NCI-H446 treated with DMSO at 0.1 percent for 48 hours (cell line): ENCODE data around the gene UBA3.

ENCODE experiments used
- DNase-seq: peaks from one replicate; lab custom pipeline; 2025; lab: John Stamatoyannopoulos, UW

The UBA3 gene

GRCh38 chr3:69011096-69011730, 69.0 kb downstream of the UBA3 start:
- DNase-seq: no peak

GRCh38 chr3:69009559-69010410, 70.4 kb downstream of the UBA3 start:
- no peak for DNase-seq

GRCh38 chr3:69008980-69009379, 71.2 kb downstream of the UBA3 start:
- no peak for DNase-seq

GRCh38 chr3:69005791-69006482, 74.2 kb downstream of the UBA3 start:
- no peak for DNase-seq

- DNase-seq: no peak
Observed at GRCh38 chr3:69005071-69005790, 74.9 kb downstream of the UBA3 start.
